Measurements from ENCODE around the gene LBH.

LBH gene

DNA sequence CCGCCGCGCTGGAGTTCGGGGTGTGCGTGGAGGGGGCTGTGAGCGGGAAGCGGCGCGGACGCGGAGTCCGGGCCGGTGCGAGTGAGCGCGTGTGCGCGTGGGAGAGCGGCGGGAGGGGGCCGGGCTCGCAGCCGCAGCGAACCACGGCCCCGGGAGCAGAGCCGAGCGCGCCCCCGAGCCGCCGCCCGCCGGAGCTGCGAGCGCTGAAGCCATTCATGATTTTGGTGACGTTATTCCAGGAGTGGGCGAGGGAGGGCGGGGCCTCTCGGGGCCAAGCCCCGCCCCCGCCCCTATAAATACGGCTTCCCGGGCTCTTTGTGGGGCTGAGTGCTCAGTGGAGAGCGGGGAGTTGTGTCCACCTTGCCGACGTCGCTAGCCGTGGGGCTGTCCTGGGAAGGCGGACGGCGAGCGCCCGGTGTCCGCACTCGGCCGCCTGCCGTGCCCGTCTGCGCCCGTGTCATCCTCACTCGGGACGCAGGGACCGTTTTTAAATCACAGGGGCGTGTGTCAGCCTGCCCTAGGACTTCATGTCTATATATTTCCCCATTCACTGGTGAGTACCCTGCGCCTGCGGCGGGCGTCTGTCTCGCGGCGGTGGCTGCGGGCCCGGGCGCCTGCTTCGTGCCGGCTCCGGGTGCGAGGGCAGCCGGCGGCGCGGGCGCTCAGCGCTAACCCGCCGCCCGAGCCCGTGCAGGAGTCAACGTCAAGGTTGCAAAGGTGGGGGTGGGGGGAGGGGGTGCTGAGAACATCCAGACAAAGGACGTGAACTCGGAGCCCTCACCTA, at the start of gene LBH:
Gene LBH, plus strand, starts transcription at position 323 of the 784 bp plus-strand sequence. Its CDS starts 205 bp downstream, at position 528.
- FAIRE-seq = no peak

DNA sequence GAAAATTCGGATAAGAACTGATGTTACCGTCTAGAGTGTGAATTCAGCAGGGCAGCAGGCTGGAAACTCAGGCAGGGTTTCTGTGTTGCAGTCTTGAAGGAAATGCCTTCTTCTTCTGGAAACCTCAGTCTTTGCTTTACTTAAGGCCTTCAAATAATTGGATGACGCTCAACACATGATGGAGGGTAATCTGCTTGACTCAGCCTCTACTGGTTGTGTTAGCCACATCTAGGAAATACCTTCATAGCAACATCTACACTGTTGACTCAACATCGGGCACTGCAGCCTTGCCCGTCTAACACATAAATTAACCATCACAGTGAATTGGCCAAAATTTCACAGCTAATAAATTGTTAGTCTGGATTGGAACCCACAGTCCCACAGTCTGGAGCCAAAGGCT, 47.3 kb upstream of the LBH start:
- FAIRE-seq = no peak

DNA sequence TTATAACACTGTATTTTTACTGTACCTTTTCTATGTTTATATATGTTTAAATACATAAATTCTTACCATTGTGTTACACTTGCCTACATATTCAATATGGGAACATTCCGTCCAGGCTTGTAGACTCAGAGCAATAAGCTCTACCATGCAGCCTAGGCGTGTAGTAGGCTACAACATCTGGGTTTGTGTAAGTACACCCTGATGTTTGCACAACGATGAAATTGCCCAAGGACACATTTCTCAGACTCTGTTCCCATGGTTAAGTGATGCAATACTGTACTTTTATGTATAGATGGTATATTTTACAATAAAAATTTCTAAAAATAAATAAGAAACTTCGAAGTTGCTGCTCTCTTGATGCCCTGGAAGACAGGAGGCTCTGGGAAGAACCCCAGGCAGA, 46.2 kb upstream of the LBH start:
- FAIRE-seq = no peak

DNA sequence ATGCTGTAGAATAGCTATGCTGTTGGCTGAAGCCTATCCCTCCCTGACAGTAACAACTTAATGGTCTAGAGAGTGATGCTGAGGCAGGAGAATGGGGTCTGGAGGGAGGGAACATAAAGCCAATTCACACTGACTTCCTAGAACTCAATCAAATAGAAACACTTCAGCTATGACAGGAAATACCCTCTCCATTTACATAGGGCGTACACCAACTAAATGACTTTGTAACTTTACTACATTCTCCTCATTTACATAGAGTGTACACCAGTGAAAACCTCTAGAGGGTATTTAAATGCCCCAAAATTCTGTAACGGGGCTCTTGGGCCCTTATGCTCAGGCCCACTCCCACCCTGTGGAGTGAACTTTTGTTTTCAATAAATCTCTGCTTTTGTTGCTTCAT, 43.0 kb upstream of the LBH start:
- FAIRE-seq = no peak

DNA sequence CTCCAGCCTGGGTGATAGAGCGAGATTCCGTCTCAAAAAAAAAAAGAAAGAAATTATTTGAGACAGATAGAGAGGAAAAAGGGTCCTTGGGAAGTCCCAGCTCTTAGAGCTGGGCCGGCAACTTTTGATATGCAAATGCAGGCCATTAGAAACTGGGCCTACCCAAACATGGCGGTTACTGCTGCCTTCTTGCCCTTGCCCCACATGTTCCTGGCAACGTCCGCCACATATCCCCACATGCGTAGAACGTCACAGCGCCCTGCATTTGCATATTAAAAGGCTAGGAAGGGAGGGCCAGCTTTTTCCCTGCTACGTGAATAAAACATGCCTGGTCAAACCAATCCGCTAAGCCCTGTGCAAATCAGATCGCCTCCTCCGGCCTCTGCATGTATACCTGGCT, 40.7 kb upstream of the LBH start:
- FAIRE-seq = no peak

DNA sequence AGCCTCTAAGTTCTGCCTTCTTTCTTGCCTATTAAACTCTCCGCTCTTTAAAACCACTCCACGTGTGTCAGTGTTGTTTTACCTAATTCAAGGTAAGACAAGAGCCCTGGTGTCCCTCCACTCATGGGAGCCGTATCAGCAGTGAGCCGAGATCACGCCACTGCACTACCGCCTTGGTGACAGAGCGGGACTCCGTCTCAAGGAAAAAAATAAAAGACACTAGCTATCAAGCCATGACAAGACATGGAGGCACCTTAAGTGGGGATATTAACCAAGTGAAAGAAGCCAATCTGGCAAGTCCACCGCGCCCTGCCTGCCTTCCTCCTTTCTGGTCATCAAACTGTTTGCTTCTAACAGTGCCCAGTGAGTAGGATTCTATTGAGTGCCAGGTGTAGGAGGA, 40.2 kb upstream of the LBH start:
- no peak for FAIRE-seq

DNA sequence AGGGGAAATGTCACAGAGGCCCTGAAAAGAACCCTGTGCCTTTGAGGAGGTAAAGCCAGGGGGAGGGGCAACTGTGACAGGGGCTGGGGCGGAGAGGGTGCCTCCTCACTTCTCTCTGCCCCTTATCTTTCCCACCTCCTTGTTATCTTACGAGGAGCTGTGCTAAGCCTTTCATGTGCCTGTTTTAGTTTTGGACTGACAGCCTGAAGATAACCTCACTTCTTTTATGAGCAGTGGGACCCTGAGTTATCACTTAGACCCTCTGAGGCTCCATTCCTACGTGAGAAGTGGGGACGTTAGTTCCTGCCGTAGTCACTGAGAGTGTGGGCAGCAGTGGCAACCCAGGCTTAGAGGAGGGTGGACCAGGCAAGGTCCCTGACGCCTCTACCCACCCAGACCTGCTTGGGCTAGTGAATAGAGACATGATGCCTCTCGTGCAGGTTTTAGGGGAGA, 39.5 kb upstream of the LBH start:
- no peak for FAIRE-seq

DNA sequence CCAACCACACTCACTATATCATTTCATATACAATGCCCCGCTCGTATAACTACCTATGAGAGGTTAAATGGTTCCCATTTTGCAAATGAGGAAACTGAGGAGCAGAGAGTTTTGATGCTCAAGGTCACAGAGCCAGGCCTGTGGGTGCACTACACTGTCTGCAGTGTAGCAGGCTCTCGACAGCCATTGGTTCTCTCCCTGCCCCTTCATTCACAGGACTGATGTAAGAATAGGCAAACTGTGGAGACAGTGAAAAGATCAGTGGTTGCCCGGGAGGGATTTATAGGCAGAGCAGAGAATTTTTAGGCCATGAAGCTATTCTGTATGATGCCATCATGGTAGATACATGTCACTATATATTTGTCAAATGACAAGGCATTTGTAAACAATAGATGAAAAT, 39.0 kb upstream of the LBH start:
- FAIRE-seq = no peak

DNA sequence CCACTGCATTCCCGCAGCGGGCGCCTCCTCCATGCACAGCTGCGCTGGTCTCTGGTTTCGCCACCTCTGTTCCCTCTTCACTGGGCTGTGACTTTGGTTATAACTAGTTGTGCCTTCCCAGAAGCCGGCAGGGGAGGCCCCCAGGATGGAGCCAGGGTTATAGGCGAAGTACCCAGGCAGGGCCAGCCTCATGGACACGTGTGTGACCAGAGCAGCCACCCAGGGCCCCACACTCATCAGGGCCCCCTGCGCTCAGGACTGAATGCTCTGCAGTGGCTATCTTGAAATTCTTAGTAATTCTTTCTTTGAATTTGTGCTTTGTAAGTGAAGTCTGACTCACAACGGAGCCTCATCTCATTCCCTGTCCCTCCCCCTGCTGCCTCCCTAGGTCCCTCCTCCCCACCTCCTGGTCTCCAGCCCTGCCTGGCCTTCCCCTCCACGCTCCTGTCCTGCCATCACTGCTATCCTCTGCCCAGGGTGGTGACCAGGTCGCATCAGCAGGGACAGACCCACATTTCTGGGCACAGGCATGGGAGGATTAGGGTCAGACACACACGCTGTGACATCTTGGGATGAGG, 38.1 kb upstream of the LBH start:
- no peak for FAIRE-seq

DNA sequence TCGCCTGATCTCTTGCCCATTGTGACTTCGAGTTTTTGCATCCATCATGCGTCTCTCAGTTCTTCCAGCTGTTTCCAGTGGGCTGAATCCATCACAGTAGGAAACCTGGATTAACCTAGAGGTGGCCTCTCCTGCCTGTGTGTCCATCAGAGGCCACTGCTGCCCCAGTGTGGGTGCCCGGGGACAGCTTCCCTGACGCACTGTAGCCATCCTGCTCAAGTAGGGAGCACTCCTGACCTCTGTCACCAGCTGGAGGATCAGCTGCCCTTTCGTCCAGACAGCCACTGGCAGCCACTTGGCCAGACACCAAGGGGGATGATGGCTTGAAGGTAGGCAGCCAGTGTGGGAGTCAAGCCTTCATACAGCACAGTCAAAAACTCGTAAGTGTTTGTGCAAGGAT, 36.9 kb upstream of the LBH start:
- FAIRE-seq = no peak

DNA sequence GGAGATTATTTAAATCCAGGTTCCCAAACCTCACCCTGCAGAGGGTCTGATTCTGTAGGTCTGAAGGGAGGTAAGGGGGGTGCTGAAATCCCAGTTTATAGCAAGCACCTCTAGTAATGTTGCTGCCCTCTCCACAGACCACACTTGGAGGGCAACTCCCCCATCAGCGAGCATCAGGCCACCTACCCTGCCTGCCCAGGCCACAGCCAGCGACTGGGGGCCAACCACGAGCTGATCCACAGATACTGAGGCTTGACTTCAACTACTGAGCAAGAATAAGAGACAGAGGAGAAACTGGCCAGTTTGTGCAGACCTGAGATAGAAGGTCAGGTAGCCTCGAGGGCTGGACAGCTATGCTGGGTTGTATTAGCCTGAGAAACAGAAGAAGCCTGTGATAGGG, 36.3 kb upstream of the LBH start:
- no peak for FAIRE-seq

DNA sequence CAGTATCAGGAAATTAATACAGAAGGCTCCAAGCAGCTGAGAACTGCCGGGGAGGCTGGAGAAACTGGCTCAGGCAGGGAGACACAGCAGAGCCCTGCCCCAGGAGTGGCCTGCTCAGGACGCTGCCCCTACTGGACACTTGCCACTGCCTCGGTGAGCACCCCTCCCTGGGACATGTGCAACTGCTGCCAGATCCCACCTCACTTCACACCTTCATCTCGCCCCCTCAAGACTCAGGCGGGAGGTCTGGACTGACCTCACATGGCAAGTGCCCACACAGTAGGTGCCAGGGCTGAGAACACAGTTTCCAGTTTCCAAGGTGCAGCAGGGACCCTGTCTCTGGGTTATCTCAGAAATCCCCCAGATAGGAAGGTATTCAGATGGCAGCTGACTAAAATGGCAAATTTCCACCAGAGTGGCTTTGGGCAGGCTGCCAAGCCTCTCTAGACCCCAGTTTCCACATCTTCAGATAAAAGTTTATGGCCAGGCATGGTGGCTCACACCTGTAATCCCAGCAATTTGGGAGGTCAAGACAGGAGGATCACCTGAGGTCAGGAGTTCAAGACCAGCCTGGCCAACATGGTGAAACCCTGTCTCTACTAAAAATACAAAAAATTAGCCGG, 33.7 kb upstream of the LBH start:
- FAIRE-seq = no peak

DNA sequence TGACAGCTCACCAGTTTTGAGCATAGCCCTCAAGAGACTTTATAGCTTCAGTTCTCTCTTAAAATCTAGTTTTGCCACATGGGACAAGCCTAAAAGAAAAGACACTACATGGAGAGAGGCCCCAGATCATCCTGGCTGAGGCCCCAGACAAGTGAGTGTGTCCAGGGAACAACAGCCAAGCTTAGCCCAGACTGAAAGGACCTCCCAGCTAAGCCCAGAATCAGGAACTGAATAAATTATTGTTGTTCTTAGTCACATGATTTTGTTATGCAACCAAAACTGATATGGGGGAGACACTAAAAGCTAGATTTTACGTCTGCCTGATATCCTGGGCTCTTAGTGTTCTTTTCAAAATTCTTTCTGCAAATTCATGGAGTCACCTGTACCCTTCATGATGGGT, 29.3 kb upstream of the LBH start:
- no peak for FAIRE-seq

DNA sequence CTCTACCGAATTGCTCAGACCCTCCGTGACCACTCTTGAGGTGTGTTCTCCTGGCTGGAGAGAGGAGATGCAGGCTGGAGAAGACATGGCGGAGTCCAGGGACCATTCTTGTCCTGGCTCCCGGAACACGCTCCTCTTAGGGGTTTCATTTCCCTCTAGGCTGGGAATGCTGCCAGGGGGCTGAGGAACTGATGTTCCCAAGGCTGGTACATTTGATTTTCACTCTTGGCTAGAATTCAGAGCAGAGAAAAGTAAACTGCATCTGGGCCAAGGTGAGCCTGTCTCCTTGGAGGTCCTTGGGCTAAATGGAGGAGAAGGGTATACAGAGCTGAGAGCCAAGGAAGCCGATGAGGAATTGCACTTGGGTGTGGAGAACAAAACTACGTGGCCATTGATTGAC, 28.2 kb upstream of the LBH start:
- FAIRE-seq = no peak

DNA sequence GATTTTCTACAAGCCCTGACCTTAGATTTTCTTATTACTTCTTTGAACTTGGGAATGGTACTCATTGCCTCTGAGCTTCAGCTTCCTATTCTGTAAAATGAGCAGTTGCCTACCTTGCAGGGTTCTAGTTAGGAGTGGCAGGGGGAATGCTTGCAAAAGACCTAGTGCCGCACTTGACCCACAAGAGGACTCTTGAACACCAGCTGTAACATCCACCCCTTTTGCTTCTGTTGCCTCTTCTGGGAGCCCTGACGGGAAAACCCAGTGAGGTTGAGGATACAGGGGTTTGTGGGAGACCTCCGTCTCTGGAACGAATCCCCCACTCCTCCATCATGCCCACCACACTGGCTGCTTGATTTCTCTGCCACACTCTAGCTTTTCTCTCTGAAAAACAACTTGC, 27.1 kb upstream of the LBH start:
- FAIRE-seq = no peak

DNA sequence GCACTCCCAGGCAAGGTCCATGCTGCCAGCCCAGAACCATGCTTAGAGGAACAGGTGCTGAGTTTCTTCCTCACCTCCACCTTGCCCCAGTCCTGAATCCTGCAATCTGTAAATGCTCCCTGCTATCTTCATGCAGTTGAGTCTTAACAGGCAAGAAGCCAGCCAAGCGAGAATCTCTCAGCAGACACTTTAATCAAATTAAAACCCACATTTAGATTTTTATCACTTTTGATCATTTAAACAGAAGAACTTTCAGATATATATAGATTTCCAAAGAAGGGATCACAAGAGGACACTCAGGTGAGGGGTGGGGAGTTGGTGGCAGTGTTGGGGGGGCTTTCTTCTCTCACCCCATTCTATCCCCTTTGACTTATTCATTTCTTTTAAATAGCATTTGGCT, 25.9 kb upstream of the LBH start:
- FAIRE-seq = no peak

DNA sequence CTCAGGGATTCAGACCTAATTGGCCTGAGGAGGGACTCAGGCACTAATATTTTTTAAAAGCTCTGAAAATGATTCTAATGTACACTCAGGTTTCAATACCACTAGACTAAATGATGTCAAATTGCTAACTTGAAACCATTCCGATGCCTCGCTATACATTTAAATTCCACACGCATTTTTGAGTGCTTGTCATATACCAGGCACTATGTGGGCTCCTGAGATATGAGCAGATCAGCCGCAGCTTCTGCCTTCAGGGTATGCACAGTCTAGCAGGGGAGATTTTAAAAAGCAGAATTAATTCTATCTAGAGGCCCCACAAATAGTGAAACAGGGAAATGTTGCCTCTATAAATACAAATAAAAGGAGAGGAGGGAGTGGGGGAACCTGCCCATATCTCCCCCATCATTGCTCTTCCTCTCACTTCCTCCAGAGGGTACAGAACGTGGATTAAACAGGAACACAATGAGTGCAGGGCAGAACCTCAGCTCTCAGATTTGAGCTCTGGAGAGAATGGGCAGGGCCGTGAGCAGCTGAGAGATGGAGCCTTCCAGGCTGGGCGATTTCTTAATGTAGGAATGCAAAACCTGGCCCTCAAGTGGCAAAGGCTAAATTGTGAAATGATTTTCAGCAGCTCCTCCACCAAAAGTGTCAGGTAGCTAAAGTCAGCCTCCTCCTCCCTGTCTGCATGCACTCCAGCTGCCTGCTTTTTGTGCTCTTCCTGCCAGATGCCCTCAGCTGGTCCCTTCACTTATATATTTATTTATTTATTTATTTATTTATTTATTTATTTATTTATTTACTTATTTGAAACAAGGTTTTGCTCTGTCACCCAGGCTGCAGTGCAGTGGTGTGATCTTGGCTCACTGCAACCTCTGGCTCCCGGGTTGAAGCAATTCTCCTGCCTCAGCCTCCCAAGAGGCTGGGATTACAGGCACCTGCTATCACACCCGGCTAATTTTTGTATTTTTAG, 24.6 kb upstream of the LBH start:
- FAIRE-seq = no peak

DNA sequence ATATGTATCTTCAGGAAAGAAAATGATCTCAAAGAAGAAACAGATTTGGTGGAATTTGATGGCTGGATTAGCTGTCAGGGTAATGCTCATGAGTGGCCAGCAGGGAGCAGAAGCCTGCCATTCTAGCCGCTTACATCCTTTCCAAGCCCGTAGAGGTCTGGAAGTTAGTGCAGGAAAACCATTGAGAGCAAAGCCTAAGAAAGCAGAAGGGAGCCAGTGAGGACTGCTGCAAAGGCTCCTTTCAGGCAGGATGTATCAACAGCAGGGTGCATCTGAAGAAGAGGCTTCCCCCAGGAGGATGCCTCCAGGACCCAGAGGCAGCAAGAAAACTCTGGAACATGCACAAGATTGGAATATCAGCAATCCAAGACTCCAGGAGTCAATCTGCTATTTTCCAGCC, 22.9 kb upstream of the LBH start:
- FAIRE-seq = no peak

DNA sequence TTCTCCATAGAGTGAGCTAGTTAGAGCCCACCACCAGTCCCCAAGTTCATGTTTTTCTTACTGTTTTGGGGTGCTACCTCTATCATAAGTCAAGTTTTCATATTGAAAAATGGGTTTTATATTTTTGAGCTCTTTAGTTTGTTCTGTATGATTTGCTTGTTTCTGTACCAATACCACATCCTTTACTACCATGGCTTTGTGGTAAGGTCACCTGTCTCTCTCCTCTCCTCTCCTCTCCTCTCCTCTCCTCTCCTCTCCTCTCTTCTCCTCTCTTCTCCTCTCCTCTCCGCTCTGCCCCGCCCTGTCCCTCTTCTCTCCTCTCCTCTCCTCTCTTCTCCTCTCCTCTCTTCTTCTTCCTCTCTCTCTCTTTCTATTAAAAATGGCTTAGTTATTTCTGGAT, 22.1 kb upstream of the LBH start:
- no peak for FAIRE-seq

DNA sequence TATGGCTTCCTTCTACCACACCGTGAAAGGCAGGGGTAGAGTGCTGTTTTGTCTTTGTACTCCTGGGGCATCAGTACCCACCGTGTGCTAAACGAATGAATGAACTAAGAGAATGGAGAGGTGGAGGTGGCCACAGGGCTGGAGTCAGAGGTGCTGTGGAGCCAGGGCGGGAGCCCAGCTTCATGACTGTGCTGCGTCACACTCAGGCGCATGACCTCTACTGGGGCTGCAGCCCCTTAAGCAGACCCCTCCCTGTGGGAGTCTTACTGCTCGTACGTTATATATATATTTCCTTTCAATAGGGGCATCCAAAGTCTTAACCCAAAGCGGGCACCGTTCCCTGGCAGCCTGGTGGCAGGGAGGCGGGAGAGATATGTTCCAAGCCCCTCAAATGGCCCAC, 18.0 kb upstream of the LBH start:
- no peak for FAIRE-seq

DNA sequence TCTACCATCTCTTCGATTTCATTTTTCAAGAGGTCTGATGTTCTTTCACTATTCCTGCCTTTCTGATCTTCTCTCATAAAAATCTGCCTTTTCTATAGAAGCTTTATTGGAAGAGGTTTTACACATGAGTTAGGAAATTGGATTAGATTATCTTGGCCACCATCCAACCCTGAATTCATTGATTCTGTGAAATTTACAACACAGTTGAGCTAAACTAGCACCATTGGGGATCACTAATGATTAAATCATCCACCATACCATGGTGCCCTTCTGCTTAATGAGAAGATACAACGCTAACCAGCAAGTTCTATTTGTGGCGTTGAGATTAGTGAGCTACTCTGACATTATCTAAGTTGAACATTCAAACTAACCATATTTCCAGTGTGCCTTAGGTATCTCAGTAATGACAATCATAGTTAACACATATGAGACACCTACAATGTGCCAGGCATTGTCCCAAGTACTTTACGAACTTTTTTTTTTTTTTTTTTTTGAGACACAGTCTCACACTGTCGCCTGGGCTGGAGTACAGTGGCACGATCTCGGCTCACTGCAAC, 17.3 kb upstream of the LBH start:
- no peak for FAIRE-seq

DNA sequence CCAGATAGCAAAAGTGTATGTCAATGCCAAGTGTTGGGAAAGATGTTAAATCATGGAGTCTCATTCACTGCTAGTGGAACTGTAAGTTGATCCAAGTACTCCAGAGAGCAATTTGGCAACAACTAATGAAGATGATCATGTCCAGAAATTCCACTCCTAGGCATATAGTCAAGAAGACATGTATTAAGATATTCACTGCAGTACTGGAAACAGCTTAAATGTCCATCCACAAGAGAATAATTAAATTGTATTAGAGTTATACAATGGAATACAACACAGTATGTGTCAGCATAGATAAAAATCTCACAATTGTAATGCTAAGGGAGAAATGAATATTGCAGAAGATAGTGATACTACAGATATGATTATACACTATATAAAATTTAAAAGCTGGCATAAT, 15.2 kb upstream of the LBH start:
- FAIRE-seq = no peak

Measured in colon (tissue), 2 donors.